Osteoblast (primary cell): ENCODE results near the gene RNF14. TPM values are rescaled to one million over a fixed set of nuclear protein-coding genes. Genes with fewer than 3 reads are reported as not detected.

Source experiments
- DNase-seq: peaks from one replicate; pipeline ENCODE4 v3.0.0; 2011; ENCODE audit warnings: low spot score, mixed read lengths; ENCODE audit not compliant: insufficient read length; ENCODE audit errors: missing footprints
- H2AFZ ChIP-seq: 2 replicates; pipeline ENCODE4 v1.6.0; 2011; ENCODE audit warnings: mild to moderate bottlenecking, low read length
- H3K27ac ChIP-seq: 2 replicates; pipeline ENCODE4 v1.5.1; 2011; ENCODE audit warnings: mild to moderate bottlenecking, low read depth, low read length, moderate library complexity
- H3K27me3 ChIP-seq: 2 replicates; pipeline ENCODE4 v1.6.0; 2012; ENCODE audit warnings: mild to moderate bottlenecking, control low read depth, inconsistent platforms, low read length, moderate library complexity; ENCODE audit not compliant: insufficient read depth
- H3K36me3 ChIP-seq: 2 replicates; pipeline ENCODE4 v1.5.1; 2011; ENCODE audit warnings: mild to moderate bottlenecking, low read length, control low read depth, moderate library complexity; ENCODE audit not compliant: insufficient read depth
- H3K4me1 ChIP-seq: 2 replicates; pipeline ENCODE4 v1.5.1; 2011; ENCODE audit warnings: mild to moderate bottlenecking, low read length, control low read depth, moderate library complexity; ENCODE audit not compliant: insufficient read depth
- H3K4me2 ChIP-seq: 2 replicates; pipeline ENCODE4 v1.6.0; 2011; ENCODE audit warnings: mild to moderate bottlenecking, low read length; ENCODE audit not compliant: insufficient read depth
- H3K4me3 ChIP-seq: fragments of 200-600 bp; sonication (generic); 3 replicates; pipeline ENCODE4 v1.5.1; 2012; ENCODE audit warnings: mild to moderate bottlenecking, low read length, inconsistent platforms; ENCODE audit not compliant: insufficient read depth
- H3K79me2 ChIP-seq: 2 replicates; pipeline ENCODE4 v1.6.0; 2012; ENCODE audit warnings: mild to moderate bottlenecking, low read length, control low read depth, inconsistent platforms; ENCODE audit not compliant: insufficient read depth
- H3K9me3 ChIP-seq: 2 replicates; pipeline ENCODE4 v1.5.1; 2011; ENCODE audit warnings: low read depth, low read length, control low read depth
- H4K20me1 ChIP-seq: 2 replicates; pipeline ENCODE4 v1.6.0; 2012; ENCODE audit warnings: mild to moderate bottlenecking, low read length, control low read depth; ENCODE audit not compliant: insufficient read depth
- CTCF ChIP-seq: IDR thresholded peaks from 2 replicates; pipeline ENCODE4 v1.5.1; 2011; ENCODE audit warnings: mild to moderate bottlenecking, low read depth, low read length, moderate library complexity; ENCODE audit errors: extremely low read depth
- total RNA-seq: library from RNA; depleted of rRNA; stranded (reverse); fragments of >200 nt; gene quantifications from 2 replicates; pipeline ENCODE4 v1.2.3, GENCODE V29; 2012

Gene RNF14
- total RNA-seq, 1 donor: 90.8 TPM

GRCh38 chr5:142003266-142003800 lies 34.4 kb downstream of the RNF14 start:
- Histone ChIP-seq H3K27ac (no peak overlapping the region), H3K79me2 (no peaks in the 10 kb centered on the region), H3K27me3 (no peaks in the 10 kb centered on the region), H3K4me3 (no peak overlapping the region), H2AFZ (no peak overlapping the region), H3K36me3 (peaks cover 62% of the 10 kb centered on the region), H4K20me1 (peaks cover 2% of the 10 kb centered on the region), H3K4me2 (no peak overlapping the region), H3K9me3 (no peaks in the 10 kb centered on the region), H3K4me1 (no peaks in the 10 kb centered on the region)
- no peak for TF ChIP-seq CTCF
- DNase-seq: no peak

- no peak for DNase-seq
- no peak for TF ChIP-seq CTCF
- no peaks in the 10 kb centered on the region for H3K27me3 ChIP-seq
- H3K79me2 ChIP-seq: peaks cover 3% of the 10 kb centered on the region
- no peak overlapping the region for H2AFZ ChIP-seq
- peaks cover 58% of the 10 kb centered on the region for H3K36me3 ChIP-seq
- no peaks in the 10 kb centered on the region for H3K9me3 ChIP-seq
- H3K4me3 ChIP-seq: no peak overlapping the region
- no peaks in the 10 kb centered on the region for H4K20me1 ChIP-seq
- peaks cover under 1% of the 10 kb centered on the region for H3K4me1 ChIP-seq
- H3K4me2 ChIP-seq: no peak overlapping the region
- no peak overlapping the region for H3K27ac ChIP-seq
Observed at GRCh38 chr5:142006363-142007236, 37.7 kb downstream of the RNF14 start.

- DNase-seq: no peak
- Histone ChIP-seq H4K20me1 (peaks cover 3% of the 10 kb centered on the region), H3K9me3 (no peaks in the 10 kb centered on the region), H3K27ac (no peak overlapping the region), H3K4me2 (no peak overlapping the region), H2AFZ (no peak overlapping the region), H3K79me2 (peaks cover 9% of the 10 kb centered on the region), H3K27me3 (no peaks in the 10 kb centered on the region), H3K4me1 (peaks cover 6% of the 10 kb centered on the region), H3K4me3 (no peak overlapping the region), H3K36me3 (peaks cover 52% of the 10 kb centered on the region)
- no peak for TF ChIP-seq CTCF
Observed at GRCh38 chr5:142007237-142007544, 38.3 kb downstream of the RNF14 start.

- peaks cover 19% of the 10 kb centered on the region for H3K4me1 ChIP-seq
- H3K4me3 ChIP-seq: no peak overlapping the region
- peaks cover 16% of the 10 kb centered on the region for H3K79me2 ChIP-seq
- no peak for DNase-seq
- no peak overlapping the region for H3K4me2 ChIP-seq
- peaks cover 39% of the 10 kb centered on the region for H3K36me3 ChIP-seq
- H3K27ac ChIP-seq: no peak overlapping the region
- no peaks in the 10 kb centered on the region for H3K9me3 ChIP-seq
- TF ChIP-seq CTCF: no peak
- H3K27me3 ChIP-seq: no peaks in the 10 kb centered on the region
- H4K20me1 ChIP-seq: peaks cover 3% of the 10 kb centered on the region
- H2AFZ ChIP-seq: no peak overlapping the region
Observed at GRCh38 chr5:142008813-142009212, 39.9 kb downstream of the RNF14 start.
